DMS53 treated with DMSO at 0.1 percent for 48 hours (cell line): ENCODE measurements around the gene NCOR1.

Experiments used
- DNase-seq: peaks from one replicate; lab custom pipeline; 2025; ENCODE audit not compliant: unreplicated experiment; lab: John Stamatoyannopoulos, UW

Gene NCOR1

GRCh38 chr17:16037636-16038035 lies 177.7 kb downstream of the NCOR1 start:
- no peak for DNase-seq

DNA sequence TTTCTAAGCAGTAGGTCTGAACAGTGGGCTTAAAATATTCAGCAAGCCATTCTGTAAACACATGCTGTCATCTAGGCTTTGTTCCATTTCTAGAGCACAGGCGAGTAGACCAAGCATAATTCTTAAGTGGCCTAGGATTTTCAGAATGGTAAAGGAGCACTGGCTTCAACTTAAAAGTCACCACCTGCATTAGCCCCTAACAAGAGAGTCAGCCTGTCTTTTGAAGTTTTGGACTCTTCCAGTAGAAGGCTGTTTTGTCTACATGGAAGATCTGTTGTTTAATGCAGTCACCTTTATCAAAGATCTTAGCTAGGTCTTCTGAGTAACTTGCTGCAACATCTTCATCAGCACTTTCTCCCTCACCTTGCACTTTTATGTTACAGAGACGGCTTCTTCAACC lies 179.1 kb downstream of the NCOR1 start:
- DNase-seq, result no peak

DNA sequence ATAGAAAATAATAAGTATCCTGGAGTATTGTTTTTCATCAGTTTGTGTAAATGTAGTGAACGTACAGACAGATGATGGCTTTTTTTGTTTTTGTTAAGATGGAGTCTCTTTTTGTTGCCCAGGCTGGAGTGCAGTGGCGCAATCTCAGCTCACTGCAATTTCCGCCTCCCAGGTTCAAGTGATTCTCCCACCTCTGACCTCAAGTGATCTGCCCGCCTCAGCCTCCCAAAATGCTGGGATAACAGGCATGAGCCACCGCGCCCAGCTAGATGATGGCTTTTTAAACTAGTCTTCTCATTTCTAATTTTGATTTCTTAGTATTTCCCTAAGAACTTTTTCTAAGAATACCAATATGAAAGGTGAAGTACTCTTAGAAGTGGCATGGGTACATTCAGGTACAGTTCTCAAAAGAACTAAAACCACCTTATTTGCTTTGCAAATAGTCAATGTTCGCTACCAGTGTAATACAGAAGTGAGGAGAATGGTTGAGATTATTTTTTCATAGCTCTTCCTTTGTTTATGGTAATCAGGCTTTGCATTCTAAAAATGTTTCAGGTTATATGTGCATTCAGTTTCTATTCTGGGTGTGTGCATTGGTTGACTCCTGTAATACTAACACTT lies 181.5 kb downstream of the NCOR1 start:
- no peak for DNase-seq

- DNase-seq, result peak; percentile 91
Measured at GRCh38 chr17:16027708-16028584, 187.4 kb downstream of the NCOR1 start.

GRCh38 chr17:16026895-16027294 lies 188.4 kb downstream of the NCOR1 start:
- DNase-seq, result no peak

- DNase-seq, result no peak
Measured at GRCh38 chr17:16025202-16025601, 190.1 kb downstream of the NCOR1 start.

DNA sequence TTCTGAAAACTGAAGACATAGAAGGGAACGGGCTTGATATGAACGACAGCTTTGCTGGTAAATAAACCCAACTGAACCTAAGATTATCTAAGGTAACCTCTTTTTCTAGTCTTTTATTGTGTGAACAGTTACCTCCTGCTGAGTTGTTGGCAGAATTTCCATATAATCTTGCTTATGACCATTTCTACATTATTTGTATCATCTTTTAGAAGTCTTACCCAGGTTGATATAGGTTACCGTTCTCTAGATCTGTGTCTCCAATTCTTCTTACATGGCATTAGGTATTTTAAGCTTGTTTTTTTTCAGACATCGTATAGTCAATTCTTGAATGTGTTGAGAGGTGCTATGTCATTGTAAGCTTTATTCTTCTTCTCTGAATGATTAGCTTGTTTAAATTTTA lies 191.5 kb downstream of the NCOR1 start:
- DNase-seq, result no peak

- DNase-seq, result no peak
Measured at GRCh38 chr17:16019347-16019746, 196.0 kb downstream of the NCOR1 start.

DNA sequence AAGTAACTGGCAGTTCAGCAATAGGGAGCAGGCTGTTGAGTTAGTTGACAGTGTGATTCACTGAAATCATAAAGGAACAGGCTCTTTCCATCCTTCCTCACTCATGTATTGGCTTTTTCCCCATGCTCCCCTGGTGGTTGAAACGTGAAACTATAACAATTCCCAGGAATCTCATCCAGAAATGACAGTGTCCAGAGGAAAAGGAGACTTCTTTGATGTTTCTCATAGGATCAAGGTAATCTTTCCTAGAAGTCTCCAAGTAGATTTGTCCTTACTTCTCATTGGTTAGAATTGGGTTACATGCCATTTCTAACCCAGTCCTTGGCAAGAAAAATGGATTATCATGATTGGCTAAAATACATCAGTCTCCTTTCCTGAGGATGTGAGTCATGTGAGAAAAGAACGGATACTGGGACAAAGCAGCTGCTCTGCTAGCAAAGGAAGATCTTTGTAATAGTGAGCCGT lies 201.4 kb downstream of the NCOR1 start:
- peak; percentile 28 for DNase-seq

- DNase-seq, result no peak
Measured at GRCh38 chr17:16007439-16007838, 207.9 kb downstream of the NCOR1 start.

GRCh38 chr17:16005636-16006035 lies 209.7 kb downstream of the NCOR1 start:
- DNase-seq, result no peak

GRCh38 chr17:16003841-16004240 lies 211.5 kb downstream of the NCOR1 start:
- DNase-seq, result no peak

GRCh38 chr17:16002708-16003260 lies 212.6 kb downstream of the NCOR1 start:
- no peak for DNase-seq

DNA sequence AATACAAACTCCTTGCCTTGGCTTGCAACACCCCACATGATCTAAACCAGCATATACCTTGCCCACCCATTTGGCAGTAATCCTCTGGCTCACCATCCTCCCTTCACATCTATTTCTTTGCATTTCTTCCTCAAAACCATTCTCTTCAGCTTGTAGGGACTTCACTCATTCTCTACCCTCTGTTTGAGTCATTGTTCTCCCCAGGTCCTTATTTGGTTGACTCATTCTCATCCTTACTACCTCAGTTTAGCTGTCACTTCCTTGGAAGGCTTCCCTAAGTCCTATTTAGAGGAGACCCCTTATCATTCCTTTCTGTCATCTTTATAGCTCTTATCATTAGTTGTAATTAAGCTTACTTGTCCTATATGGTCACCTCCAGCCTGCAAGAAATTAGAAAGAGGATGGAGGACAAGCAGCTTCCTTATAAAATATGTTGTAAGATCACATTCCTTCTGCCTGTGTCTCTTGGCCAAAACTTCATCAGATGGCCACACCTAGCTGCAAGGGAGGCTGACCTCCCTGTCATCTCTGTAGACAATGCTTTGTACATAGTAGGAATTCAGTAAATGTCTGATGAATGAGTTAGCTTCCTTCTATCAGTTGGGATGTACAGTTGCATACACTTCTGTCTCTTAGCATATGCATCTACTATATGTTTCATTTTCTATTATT lies 214.0 kb downstream of the NCOR1 start:
- DNase-seq, result no peak

DNA sequence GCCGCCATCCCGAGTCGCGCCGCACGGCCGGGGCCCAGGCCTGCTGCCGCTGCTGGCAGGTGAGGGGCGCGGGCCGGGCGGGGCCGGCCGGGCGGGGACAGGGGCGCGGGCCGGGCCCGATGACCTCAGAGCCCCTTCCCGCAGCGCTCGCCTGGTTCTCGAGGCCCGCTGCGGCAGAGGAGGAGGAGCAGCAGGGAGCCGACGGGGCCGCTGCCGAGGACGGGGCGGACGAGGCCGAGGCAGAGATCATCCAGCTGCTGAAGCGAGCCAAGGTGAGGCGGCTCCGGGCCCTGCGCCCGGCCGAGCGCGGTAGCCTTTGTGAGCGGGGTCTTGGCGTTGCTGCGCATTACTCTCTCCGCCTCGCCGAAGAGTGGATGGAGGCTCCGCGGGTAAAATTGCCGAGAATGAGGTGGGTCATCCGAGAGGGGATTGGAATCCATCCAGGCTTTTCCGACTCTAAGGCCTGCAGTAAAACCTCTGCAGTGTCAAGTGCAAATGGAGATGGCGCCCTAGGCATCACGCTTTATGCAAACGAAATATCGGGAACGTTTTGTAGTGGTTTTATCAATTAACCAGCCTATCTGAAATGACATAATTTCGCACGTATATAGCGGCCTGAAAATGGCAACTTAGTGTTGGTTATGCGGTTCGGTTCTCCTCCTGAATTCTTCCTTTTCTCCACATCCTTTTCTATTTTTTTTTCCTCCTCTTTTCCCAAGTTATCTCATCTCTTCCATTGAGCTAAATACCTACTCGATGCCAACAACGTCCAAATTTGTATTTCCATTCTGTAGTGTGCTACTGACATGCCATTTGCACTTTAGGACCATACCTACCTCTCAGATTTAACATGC lies 215.1 kb downstream of the NCOR1 start:
- DNase-seq, result no peak

GRCh38 chr17:15999141-15999973 lies 216.0 kb downstream of the NCOR1 start, which contains the start of the genes TTC19 and ZSWIM7:
Gene TTC19, plus strand, starts transcription at chr17:15999824. Its CDS starts 25 bp downstream, at chr17:15999849.
Gene ZSWIM7, minus strand, starts transcription at chr17:15999704. Its CDS starts 110 bp downstream, at chr17:15999594.
- DNase-seq, result peak; percentile 83

- no peak for DNase-seq
Measured at GRCh38 chr17:15998031-15998562, 217.2 kb downstream of the NCOR1 start.

DNA sequence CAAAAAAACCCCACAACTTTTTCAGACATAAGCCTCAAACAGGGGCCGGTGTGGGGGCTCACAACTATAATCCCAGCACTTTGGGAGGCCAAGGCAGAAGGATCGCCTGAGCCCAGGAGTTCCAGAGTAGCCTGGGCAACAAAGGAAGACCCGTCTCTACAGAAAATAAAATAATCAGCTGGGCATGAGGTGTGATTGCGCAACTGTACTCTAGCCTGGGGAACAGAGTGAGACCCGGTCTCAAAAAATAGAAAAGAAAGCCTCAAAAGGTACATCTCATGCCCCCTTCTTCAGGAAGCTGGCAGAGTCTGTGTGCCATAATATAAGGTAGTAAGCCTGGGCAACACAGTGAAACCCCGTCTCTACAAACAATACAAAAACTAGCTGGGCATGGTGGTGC lies 219.0 kb downstream of the NCOR1 start:
- no peak for DNase-seq
